M059J (cell line): ENCODE data around the gene TBC1D20. TPM values are rescaled to one million over a fixed set of nuclear protein-coding genes. Genes with fewer than 3 reads are reported as not detected.
"Not testable (repeated sequence)": the region's sequence is repeated elsewhere in the genome, so short reads cannot be mapped to it uniquely, and the experiment has no call there.

Source experiments
- DNase-seq: peaks from one replicate; pipeline ENCODE4 v3.0.0-alpha.2; 2012; ENCODE audit warnings: low read depth
- total RNA-seq: library from RNA; depleted of rRNA; stranded (reverse); fragments of >200 nt; shearing (Covaris generic); gene quantifications from 2 replicates; pipeline ENCODE4 v1.2.3, GENCODE V29; 2014; rRNA removed

TBC1D20 gene
- 42.4 and 53.2 TPM in 2 replicates for total RNA-seq

- DNase-seq = peak; percentile 90
Observed at GRCh38 chr20:462199-462991, at the start of gene TBC1D20. TBC1D20 (minus strand) TSS chr20:462533; CDS start chr20:462405, 128 bp downstream.

GRCh38 chr20:510328-511057 is 48.2 kb upstream of the TBC1D20 start:
- DNase-seq = not testable (repeated sequence)

GRCh38 chr20:508364-508787 is 46.0 kb upstream of the TBC1D20 start:
- DNase-seq = peak; percentile 33

- DNase-seq = no peak
Observed at GRCh38 chr20:507761-508332, 45.5 kb upstream of the TBC1D20 start.

GRCh38 chr20:507006-507758 is 44.8 kb upstream of the TBC1D20 start:
- no peak for DNase-seq

- DNase-seq = no peak
Observed at GRCh38 chr20:504632-505075, 42.3 kb upstream of the TBC1D20 start.

- DNase-seq = no peak
Observed at GRCh38 chr20:503048-503737, 40.9 kb upstream of the TBC1D20 start.

- DNase-seq = no peak
Observed at GRCh38 chr20:497979-498378, 35.6 kb upstream of the TBC1D20 start.

- DNase-seq = peak; percentile 23
Observed at GRCh38 chr20:496126-496696, 33.9 kb upstream of the TBC1D20 start.

- DNase-seq = no peak
Observed at GRCh38 chr20:492159-492558, 29.8 kb upstream of the TBC1D20 start.

GRCh38 chr20:487655-488054 is 25.3 kb upstream of the TBC1D20 start:
- no peak for DNase-seq

- DNase-seq = no peak
Observed at GRCh38 chr20:483815-484644, 21.7 kb upstream of the TBC1D20 start.

- DNase-seq = no peak
Observed at GRCh38 chr20:481167-481566, 18.8 kb upstream of the TBC1D20 start.

- no peak for DNase-seq
Observed at GRCh38 chr20:480044-480443, 17.7 kb upstream of the TBC1D20 start.

- no peak for DNase-seq
Observed at GRCh38 chr20:479487-479886, 17.2 kb upstream of the TBC1D20 start.

- peak; percentile 74 for DNase-seq
Observed at GRCh38 chr20:478949-479429, 16.7 kb upstream of the TBC1D20 start.

GRCh38 chr20:478010-478948 is 15.9 kb upstream of the TBC1D20 start:
- DNase-seq = no peak

GRCh38 chr20:476561-477249 is 14.4 kb upstream of the TBC1D20 start:
- not testable (repeated sequence) for DNase-seq
